HG02610 (cell line): Measurements from ENCODE around the gene AGTRAP.

ENCODE experiments used
- ATAC-seq: cut with Tn5 transposase; IDR thresholded peaks from one replicate; pipeline ENCODE4 v1.9.1; 2021; ENCODE audit warnings: mild to moderate bottlenecking, moderate library complexity; ENCODE audit not compliant: unreplicated experiment

Gene AGTRAP

GRCh38 chr1:11780380-11781147 lies 44.6 kb downstream of the AGTRAP start:
- no peak for ATAC-seq

GRCh38 chr1:11781297-11781696 lies 45.4 kb downstream of the AGTRAP start:
- no peak for ATAC-seq

- no peak for ATAC-seq
These were observed 46.3 kb downstream of the AGTRAP start for GRCh38 chr1:11782127-11782708.

- ATAC-seq: no peak
These were observed 47.6 kb downstream of the AGTRAP start for GRCh38 chr1:11783556-11783955.

GRCh38 chr1:11784256-11784992 lies 48.5 kb downstream of the AGTRAP start:
- ATAC-seq: no peak

- no peak for ATAC-seq
These were observed 49.2 kb downstream of the AGTRAP start for GRCh38 chr1:11784993-11785769.

- no peak for ATAC-seq
These were observed 50.2 kb downstream of the AGTRAP start for GRCh38 chr1:11786168-11786567.

- ATAC-seq: no peak
These were observed 51.4 kb downstream of the AGTRAP start for GRCh38 chr1:11787251-11787803.

- ATAC-seq: no peak
These were observed 52.0 kb downstream of the AGTRAP start for GRCh38 chr1:11787804-11788436.

GRCh38 chr1:11788549-11789053 lies 52.7 kb downstream of the AGTRAP start:
- ATAC-seq: no peak

GRCh38 chr1:11789126-11790067 lies 53.5 kb downstream of the AGTRAP start:
- ATAC-seq: no peak

- ATAC-seq: no peak
These were observed 54.4 kb downstream of the AGTRAP start for GRCh38 chr1:11790101-11790879.

GRCh38 chr1:11790880-11791715 lies 55.2 kb downstream of the AGTRAP start:
- no peak for ATAC-seq

GRCh38 chr1:11792106-11792505 lies 56.2 kb downstream of the AGTRAP start:
- ATAC-seq: no peak

- no peak for ATAC-seq
These were observed 57.9 kb downstream of the AGTRAP start for GRCh38 chr1:11793819-11794218.

- ATAC-seq: no peak
These were observed 58.7 kb downstream of the AGTRAP start for GRCh38 chr1:11794446-11795237.
